Panc1 (cell line): ENCODE measurements around the gene SHISAL1. TPM values are rescaled to one million over a fixed set of nuclear protein-coding genes. Genes with fewer than 3 reads are reported as not detected.

Source experiments
- ATAC-seq: fragments of 200-7000 bp; cut with Tn5 transposase; 2 replicates; pipeline ENCODE4 v1.9.1; 2020; ENCODE audit warnings: mild to moderate bottlenecking, moderate library complexity
- BruUV-seq: library from RNA; stranded (reverse); fragments of 400-500 nt; replicated peaks from 2 replicates; lab custom pipeline; 2021; lab: Mats Ljungman, UMichigan
- CTCF ChIA-PET: fragments of 300-600 bp; sonication (Branson Sonifier 250); formaldehyde crosslinking; loops from one replicate; lab custom pipeline; 2022; ENCODE audit warnings: antibody characterized with exemption; lab: Charles Lee
- POLR2A ChIA-PET: fragments of 300-600 bp; sonication (Branson Sonifier 250); formaldehyde crosslinking; loops from one replicate; lab custom pipeline; 2022; ENCODE audit warnings: antibody characterized with exemption; lab: Charles Lee
- DNase-seq: peaks from one replicate; pipeline ENCODE4 v3.0.0-alpha.2; 2010; ENCODE audit warnings: low read depth, low spot score
- H3K27ac ChIP-seq: 2 replicates; pipeline ENCODE4 v1.5.1; 2011; ENCODE audit warnings: mild to moderate bottlenecking, low read length, inconsistent platforms
- H3K27me3 ChIP-seq: fragments of 200-500 bp; sonication (Bioruptor generic); 2 replicates; pipeline ENCODE4 v1.6.0; 2014; ENCODE audit warnings: low read length, inconsistent platforms; ENCODE audit not compliant: control insufficient read depth, insufficient read depth
- H3K36me3 ChIP-seq: fragments of 200-500 bp; sonication (Bioruptor generic); 2 replicates; pipeline ENCODE4 v1.5.1; 2014; ENCODE audit warnings: inconsistent platforms, mild to moderate bottlenecking, low read length, moderate library complexity; ENCODE audit not compliant: control insufficient read depth, insufficient read depth
- H3K4me1 ChIP-seq: 2 replicates; pipeline ENCODE4 v1.5.1; 2011; ENCODE audit warnings: inconsistent platforms, mild to moderate bottlenecking, low read length, moderate library complexity; ENCODE audit not compliant: control insufficient read depth, insufficient read depth
- H3K4me3 ChIP-seq, 2 experiments: 2 replicates each; pipeline ENCODE4 v1.5.1; 2011 to 2012; ENCODE audit warnings: low read depth in 2 of 2, low read length in 2 of 2, mild to moderate bottlenecking in 2 of 2, inconsistent platforms in 1 of 2, moderate library complexity in 1 of 2
- H3K9me3 ChIP-seq: fragments of 200-500 bp; sonication (Bioruptor generic); 2 replicates; pipeline ENCODE4 v1.5.1; 2014; ENCODE audit warnings: low read depth, mild to moderate bottlenecking, inconsistent platforms, low read length, moderate library complexity; ENCODE audit not compliant: control insufficient read depth, insufficient read depth
- POLR2AphosphoS5 ChIP-seq: IDR thresholded peaks from 2 replicates; pipeline ENCODE4 v1.6.1; 2012; ENCODE audit warnings: mild to moderate bottlenecking, low read depth, low read length, moderate library complexity
- REST ChIP-seq, 2 experiments: IDR thresholded peaks; 2 replicates each; pipeline ENCODE4 v1.6.1; 2011 to 2012; ENCODE audit warnings: low read depth in 2 of 2, control low read depth in 1 of 2, low read length in 1 of 2, mild to moderate bottlenecking in 1 of 2, moderate library complexity in 1 of 2; ENCODE audit not compliant: insufficient read depth in 1 of 2
- SIN3A ChIP-seq: IDR thresholded peaks from 2 replicates; pipeline ENCODE4 v1.6.1; 2012; ENCODE audit warnings: low read depth, mild to moderate bottlenecking, low read length, moderate library complexity, borderline replicate concordance; ENCODE audit not compliant: insufficient read depth
- TCF7L2 ChIP-seq: IDR thresholded peaks from 2 replicates; pipeline ENCODE4 v1.6.1; 2011; ENCODE audit warnings: mild to moderate bottlenecking, low read depth, low read length, inconsistent platforms
- in situ Hi-C: cut with HindIII; loops from 2 replicates; pipeline ENCODE4 v1.10.0; 2016; ENCODE audit warnings: low sequenced_read_pairs, low pct_unique_long_range_greater_than_20kb
- intact Hi-C: fragments of 100-400 bp; cut with micrococcal nuclease; formaldehyde crosslinking; loops from one replicate; pipeline ENCODE4 v1.10.0; 2022; ENCODE audit not compliant: unreplicated experiment
- total RNA-seq: library from RNA; stranded (reverse); gene quantifications from one replicate; pipeline ENCODE4 v1.2.1, GENCODE V29; 2021; ENCODE audit not compliant: unreplicated experiment
- TF ChIP-seq, protein P1 (sequence below): fragments of 450-650 bp; IDR thresholded peaks from 2 replicates; pipeline ENCODE4 v1.5.1; 2017; ENCODE audit warnings: mild to moderate bottlenecking

The SHISAL1 gene
- total RNA-seq, 1 experiment from 2014 or later, result 1.2 TPM

GRCh38 chr22:44269117-44269498 lies 43.6 kb downstream of the SHISAL1 start:
- intact Hi-C loops, result no loop called here
- TF ChIP-seq SIN3A (no peak), REST (IDR thresholded peaks at IDR 0.05; ENCODE audit: insufficient read depth in 1 of 2, low read depth in 2 of 2, low read length in 1 of 2) (no peak)
- TF ChIP-seq, protein P1, sequence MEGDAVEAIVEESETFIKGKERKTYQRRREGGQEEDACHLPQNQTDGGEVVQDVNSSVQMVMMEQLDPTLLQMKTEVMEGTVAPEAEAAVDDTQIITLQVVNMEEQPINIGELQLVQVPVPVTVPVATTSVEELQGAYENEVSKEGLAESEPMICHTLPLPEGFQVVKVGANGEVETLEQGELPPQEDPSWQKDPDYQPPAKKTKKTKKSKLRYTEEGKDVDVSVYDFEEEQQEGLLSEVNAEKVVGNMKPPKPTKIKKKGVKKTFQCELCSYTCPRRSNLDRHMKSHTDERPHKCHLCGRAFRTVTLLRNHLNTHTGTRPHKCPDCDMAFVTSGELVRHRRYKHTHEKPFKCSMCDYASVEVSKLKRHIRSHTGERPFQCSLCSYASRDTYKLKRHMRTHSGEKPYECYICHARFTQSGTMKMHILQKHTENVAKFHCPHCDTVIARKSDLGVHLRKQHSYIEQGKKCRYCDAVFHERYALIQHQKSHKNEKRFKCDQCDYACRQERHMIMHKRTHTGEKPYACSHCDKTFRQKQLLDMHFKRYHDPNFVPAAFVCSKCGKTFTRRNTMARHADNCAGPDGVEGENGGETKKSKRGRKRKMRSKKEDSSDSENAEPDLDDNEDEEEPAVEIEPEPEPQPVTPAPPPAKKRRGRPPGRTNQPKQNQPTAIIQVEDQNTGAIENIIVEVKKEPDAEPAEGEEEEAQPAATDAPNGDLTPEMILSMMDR, result no peak
- DNase-seq, result no peak
- in situ Hi-C loops, result no loop called here
- Histone ChIP-seq H3K9me3 (no peaks in the 10 kb centered on the region), H3K27ac (no peak overlapping the region), H3K27me3 (no peaks in the 10 kb centered on the region), H3K4me1 (no peaks in the 10 kb centered on the region), H3K36me3 (no peaks in the 10 kb centered on the region), H3K4me3 (no peak overlapping the region)
- POLR2A ChIA-PET, result no interaction called here
- no TSS peak for BruUV-seq
- CTCF ChIA-PET, result no interaction called here
- no peak for ATAC-seq

- no TSS peak for BruUV-seq
- in situ Hi-C loops, result no loop called here
- Histone ChIP-seq H3K4me1 (no peaks in the 10 kb centered on the region), H3K9me3 (no peaks in the 10 kb centered on the region), H3K27me3 (no peaks in the 10 kb centered on the region), H3K36me3 (no peaks in the 10 kb centered on the region), H3K27ac (no peak overlapping the region), H3K4me3 (no peak overlapping the region)
- ChIA-PET POLR2A (no interaction called here), CTCF (no interaction called here)
- intact Hi-C loops, result no loop called here
- DNase-seq (no peak), ATAC-seq (no peak)
- no peak for TF ChIP-seq POLR2AphosphoS5
- no peak for TF ChIP-seq REST (IDR thresholded peaks at IDR 0.05; ENCODE audit: insufficient read depth in 1 of 2, low read depth in 2 of 2, low read length in 1 of 2)
- TF ChIP-seq, protein P1, result no peak
- TF ChIP-seq TCF7L2, result no peak
Measured at GRCh38 chr22:44268431-44269116, 44.2 kb downstream of the SHISAL1 start.
